ENCODE measurements around the gene KBTBD8. TPM values are rescaled to one million over a fixed set of nuclear protein-coding genes. Genes with fewer than 3 reads are reported as not detected.

KBTBD8 gene
- total RNA-seq, 3 donors from 2014 or later, result 0.96 to 1.6 (median 1.6) TPM

- Histone ChIP-seq H3K27me3 (no peaks in the 10 kb centered on the region), H3K27ac (no peak overlapping the region), H3K4me1 (no peaks in the 10 kb centered on the region), H3K9me3 (no peaks in the 10 kb centered on the region), H3K36me3 (no peaks in the 10 kb centered on the region), H3K4me3 (no peak overlapping the region)
- intact Hi-C loops (cut with DNase I; ENCODE audit: low total_unique reads), result loop anchor here (10.0 kb wide), 1 partner anchor 1342 kb away; no protein-coding TSS in a partner anchor
- DNase-seq (ENCODE audit: low spot score in 2 of 2), result no peak
- no peak for TF ChIP-seq CTCF (IDR thresholded peaks at IDR 0.05)
- no peak for TF ChIP-seq POLR2A (IDR thresholded peaks at IDR 0.05)
- no peak for TF ChIP-seq POLR2AphosphoS5 (IDR thresholded peaks at IDR 0.05)
These were observed 11.7 kb upstream of the KBTBD8 start for GRCh38 chr3:66986406-66986805.

GRCh38 chr3:66989241-66989640 is 8.9 kb upstream of the KBTBD8 start:
- no peak for DNase-seq (ENCODE audit: low spot score in 2 of 2)
- no peaks in the 10 kb centered on the region for H3K36me3 ChIP-seq
- peaks cover 0 to 9% of the 10 kb centered on the region in 2 donors for H3K27me3 ChIP-seq
- H3K27ac ChIP-seq, result no peak overlapping the region
- H3K9me3 ChIP-seq, result no peaks in the 10 kb centered on the region
- no peak overlapping the region for H3K4me3 ChIP-seq
- no peaks in the 10 kb centered on the region for H3K4me1 ChIP-seq
- no peak for TF ChIP-seq POLR2AphosphoS5 (IDR thresholded peaks at IDR 0.05)
- TF ChIP-seq CTCF (IDR thresholded peaks at IDR 0.05), result no peak
- no peak for TF ChIP-seq POLR2A (IDR thresholded peaks at IDR 0.05)
- intact Hi-C loops (cut with DNase I; ENCODE audit: low total_unique reads), result loop anchor here (10.0 kb wide), 1 partner anchor 1344 kb away; no protein-coding TSS in a partner anchor

GRCh38 chr3:66989860-66990696 is 8.0 kb upstream of the KBTBD8 start:
- Histone ChIP-seq H3K36me3 (no peaks in the 10 kb centered on the region), H3K4me3 (no peak overlapping the region), H3K27me3 (peaks cover 0 to 11% of the 10 kb centered on the region in 2 donors), H3K9me3 (no peaks in the 10 kb centered on the region), H3K4me1 (no peaks in the 10 kb centered on the region), H3K27ac (no peak overlapping the region)
- TF ChIP-seq POLR2A (IDR thresholded peaks at IDR 0.05) (no peak), POLR2AphosphoS5 (IDR thresholded peaks at IDR 0.05) (no peak), CTCF (IDR thresholded peaks at IDR 0.05) (no peak)
- no peak for DNase-seq (ENCODE audit: low spot score in 2 of 2)
- intact Hi-C loops (cut with DNase I; ENCODE audit: low total_unique reads), result loop anchor here (10.0 kb wide), 1 partner anchor 1345 kb away; no protein-coding TSS in a partner anchor

GRCh38 chr3:66991459-66991858 is 6.6 kb upstream of the KBTBD8 start:
- Histone ChIP-seq H3K27ac (no peak overlapping the region), H3K9me3 (no peaks in the 10 kb centered on the region), H3K4me3 (no peak overlapping the region), H3K4me1 (no peaks in the 10 kb centered on the region), H3K36me3 (no peaks in the 10 kb centered on the region), H3K27me3 (peaks cover 0 to 12% of the 10 kb centered on the region in 2 donors)
- intact Hi-C loops (cut with DNase I; ENCODE audit: low total_unique reads), result no loop called here
- no peak for TF ChIP-seq CTCF (IDR thresholded peaks at IDR 0.05)
- no peak for DNase-seq (ENCODE audit: low spot score in 2 of 2)

- intact Hi-C loops (cut with DNase I; ENCODE audit: low total_unique reads), result no loop called here
- H3K27ac ChIP-seq, result no peak overlapping the region
- no peaks in the 10 kb centered on the region for H3K36me3 ChIP-seq
- TF ChIP-seq POLR2A (IDR thresholded peaks at IDR 0.05) (no peak), CTCF (IDR thresholded peaks at IDR 0.05) (no peak), POLR2AphosphoS5 (IDR thresholded peaks at IDR 0.05) (no peak)
- no peaks in the 10 kb centered on the region for H3K4me1 ChIP-seq
- no peaks in the 10 kb centered on the region for H3K9me3 ChIP-seq
- no peak for DNase-seq (ENCODE audit: low spot score in 2 of 2)
- peaks cover 0 to 14% of the 10 kb centered on the region in 2 donors for H3K27me3 ChIP-seq
- H3K4me3 ChIP-seq, result no peak overlapping the region
These were observed 5.0 kb upstream of the KBTBD8 start for GRCh38 chr3:66993082-66993481.

Data from breast epithelium (tissue), 4 donors.